Left lung (tissue), 10 donors: ENCODE data around the gene GALK1. TPM values are rescaled to one million over a fixed set of nuclear protein-coding genes. Genes with fewer than 3 reads are reported as not detected.
"Not testable (repeated sequence)": the region's sequence is repeated elsewhere in the genome, so short reads cannot be mapped to it uniquely, and the experiment has no call there.

Source experiments
- ATAC-seq: fragments of 200-7000 bp; cut with Tn5 transposase; one replicate; pipeline ENCODE4 v1.9.1; 2020; ENCODE audit warnings: moderate library complexity
- DNase-seq, 4 donors: peaks; one replicate each; pipeline ENCODE4 v3.0.0-alpha.2; 2013 to 2020
- H3K27ac ChIP-seq, 2 donors: fragments of 200-600 bp; sonication (generic) in 1 of 2; one replicate each; pipeline versions ENCODE4 v1.5.0 to v1.8.0; 2020 to 2021
- H3K27me3 ChIP-seq, 2 donors: fragments of 200-600 bp; sonication (generic) in 1 of 2; one replicate each; pipeline versions ENCODE4 v1.5.0 to v1.8.0; 2020 to 2021
- H3K36me3 ChIP-seq, 2 donors: fragments of 200-600 bp; sonication (generic) in 1 of 2; one replicate each; pipeline versions ENCODE4 v1.5.0 to v1.8.0; 2020 to 2021
- H3K4me1 ChIP-seq, 2 donors: fragments of 200-600 bp; one replicate each; pipeline ENCODE4 v1.8.0; 2021
- H3K4me3 ChIP-seq, 2 donors: fragments of 200-600 bp; sonication (generic) in 1 of 2; one replicate each; pipeline versions ENCODE4 v1.5.0 to v1.8.0; 2020 to 2021; ENCODE audit warnings: mild to moderate bottlenecking in 1 of 2
- H3K9me3 ChIP-seq, 2 donors: fragments of 200-600 bp; sonication (generic) in 1 of 2; one replicate each; pipeline versions ENCODE4 v1.5.0 to v1.8.0; 2020 to 2021
- intact Hi-C, 2 donors: fragments of 100-400 bp; cut with DNase I; formaldehyde crosslinking; loops; one replicate each; pipeline versions ENCODE4 v1.11.2 to v1.14.2; 2022
- polyA plus RNA-seq, 6 donors: library from polyadenylated mRNA; unstranded; fragments of 120-200 nt; gene quantifications; one replicate each; pipeline ENCODE4 v1.2.1, GENCODE V29; 2013; ENCODE audit not compliant: insufficient read length in 6 of 6
- total RNA-seq, 2 donors: library from RNA; stranded (reverse); fragmentation: NEBNext Ultra II Directional; extraction: Animal tissue kit (Norgen Biotek cat#: 25700); gene quantifications; one replicate each; pipeline ENCODE4 v1.2.1, GENCODE V29; 2021
- TF ChIP-seq, protein P1 (sequence below), 2 donors: fragments of 200-600 bp; sonication (generic) in 1 of 2; IDR thresholded peaks; one replicate each; pipeline versions ENCODE4 v1.5.0 to v1.8.0; 2021; ENCODE audit warnings: antibody characterized with exemption in 2 of 2
- donor health status: DM: no; HTN: yes; CAD: no.
- donor health status: DM: no; HTN: no; CAD: no.

Gene GALK1
- total and polyA plus RNA-seq, 8 donors: 10.3 to 39.6 (median 16.4) TPM

DNA sequence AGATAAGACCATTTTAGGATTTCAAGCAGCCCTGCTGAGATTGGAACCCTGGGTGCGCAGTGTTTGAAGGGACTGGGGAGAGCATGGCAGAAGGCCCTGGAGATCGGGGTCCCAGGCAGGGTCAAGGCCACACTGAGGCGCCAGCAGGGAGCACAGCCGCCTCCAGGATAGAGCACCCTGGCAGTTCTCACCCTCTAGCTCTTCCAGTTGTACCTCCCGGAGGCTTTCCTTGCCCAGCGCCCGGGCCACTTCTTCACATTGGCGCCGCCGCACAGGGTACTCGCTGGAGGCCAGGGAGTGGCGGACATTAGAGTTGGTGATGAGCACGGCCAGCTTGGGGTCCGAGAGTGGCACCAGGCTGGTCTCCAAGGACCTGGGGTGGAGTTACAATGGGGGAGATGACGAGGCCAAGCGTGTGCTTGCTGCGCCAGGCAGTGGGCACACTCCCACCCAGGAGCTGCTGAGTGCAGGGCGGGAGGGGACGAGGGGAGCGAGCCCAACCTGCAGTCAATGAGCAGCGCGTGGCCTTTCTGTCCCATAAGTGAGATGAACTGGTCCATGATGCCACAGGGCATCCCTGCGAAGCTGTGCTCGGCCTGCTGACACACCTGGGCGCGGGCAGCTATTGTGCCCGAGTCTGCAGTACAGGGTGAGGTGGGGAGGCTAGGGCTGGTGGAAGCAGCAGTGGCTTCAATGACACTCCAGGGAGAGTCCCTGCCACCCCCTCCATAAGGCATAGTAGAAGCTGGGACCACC lies 2.3 kb downstream of the GALK1 start:
- H3K4me1 ChIP-seq: peaks cover 9 to 28% of the 10 kb centered on the region in 2 donors
- intact Hi-C loops: no loop called here
- ATAC-seq (no peak), DNase-seq (peak in 1 of 4 donors; percentile 69)
- H3K27me3 ChIP-seq: no peaks in the 10 kb centered on the region
- H3K4me3 ChIP-seq: no peak overlapping the region
- H3K9me3 ChIP-seq: no peaks in the 10 kb centered on the region
- peaks cover 0 to 17% of the 10 kb centered on the region in 2 donors for H3K36me3 ChIP-seq
- H3K27ac ChIP-seq: no peak overlapping the region
- TF ChIP-seq, protein P1, sequence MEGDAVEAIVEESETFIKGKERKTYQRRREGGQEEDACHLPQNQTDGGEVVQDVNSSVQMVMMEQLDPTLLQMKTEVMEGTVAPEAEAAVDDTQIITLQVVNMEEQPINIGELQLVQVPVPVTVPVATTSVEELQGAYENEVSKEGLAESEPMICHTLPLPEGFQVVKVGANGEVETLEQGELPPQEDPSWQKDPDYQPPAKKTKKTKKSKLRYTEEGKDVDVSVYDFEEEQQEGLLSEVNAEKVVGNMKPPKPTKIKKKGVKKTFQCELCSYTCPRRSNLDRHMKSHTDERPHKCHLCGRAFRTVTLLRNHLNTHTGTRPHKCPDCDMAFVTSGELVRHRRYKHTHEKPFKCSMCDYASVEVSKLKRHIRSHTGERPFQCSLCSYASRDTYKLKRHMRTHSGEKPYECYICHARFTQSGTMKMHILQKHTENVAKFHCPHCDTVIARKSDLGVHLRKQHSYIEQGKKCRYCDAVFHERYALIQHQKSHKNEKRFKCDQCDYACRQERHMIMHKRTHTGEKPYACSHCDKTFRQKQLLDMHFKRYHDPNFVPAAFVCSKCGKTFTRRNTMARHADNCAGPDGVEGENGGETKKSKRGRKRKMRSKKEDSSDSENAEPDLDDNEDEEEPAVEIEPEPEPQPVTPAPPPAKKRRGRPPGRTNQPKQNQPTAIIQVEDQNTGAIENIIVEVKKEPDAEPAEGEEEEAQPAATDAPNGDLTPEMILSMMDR (IDR thresholded peaks at IDR 0.05): no peak

DNA sequence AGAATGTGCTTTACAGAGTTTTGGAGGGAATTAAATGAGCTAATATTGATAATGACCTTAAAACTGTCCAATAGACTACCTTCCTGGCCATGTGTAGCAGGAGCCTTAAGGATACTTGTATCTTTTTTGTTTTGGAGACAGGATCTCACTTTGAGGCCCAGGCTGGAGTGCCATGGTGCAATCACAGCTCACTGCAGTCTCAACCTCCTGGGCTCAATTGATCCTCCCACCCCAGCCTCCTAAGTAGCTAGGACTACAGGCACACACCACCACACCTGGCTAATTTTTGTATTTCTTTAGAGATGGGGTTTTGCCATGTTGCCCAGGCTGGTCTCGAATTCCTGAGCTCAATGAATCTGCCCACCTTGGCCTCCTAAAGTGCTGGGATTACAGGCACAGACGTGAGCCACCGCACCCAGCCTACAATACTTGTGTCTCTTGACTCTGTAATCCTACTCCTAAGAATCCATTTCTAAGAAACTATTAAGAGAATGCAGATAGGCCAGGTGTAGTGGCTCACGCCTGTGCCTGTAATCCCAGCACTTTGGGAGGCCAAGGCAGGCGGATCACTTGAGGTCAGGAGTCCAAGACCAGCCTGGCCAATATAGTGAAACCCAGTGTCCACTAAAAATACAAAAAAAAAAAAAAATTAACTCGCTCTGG lies 4.9 kb downstream of the GALK1 start:
- H3K27me3 ChIP-seq, H3K9me3 ChIP-seq, DNase-seq, H3K27ac ChIP-seq, H3K4me3 ChIP-seq, ATAC-seq, intact Hi-C loops: not testable (repeated sequence)
- Histone ChIP-seq H3K36me3 (peaks cover 0 to 27% of the 10 kb centered on the region in 2 donors), H3K4me1 (peaks cover 9 to 34% of the 10 kb centered on the region in 2 donors)

DNA sequence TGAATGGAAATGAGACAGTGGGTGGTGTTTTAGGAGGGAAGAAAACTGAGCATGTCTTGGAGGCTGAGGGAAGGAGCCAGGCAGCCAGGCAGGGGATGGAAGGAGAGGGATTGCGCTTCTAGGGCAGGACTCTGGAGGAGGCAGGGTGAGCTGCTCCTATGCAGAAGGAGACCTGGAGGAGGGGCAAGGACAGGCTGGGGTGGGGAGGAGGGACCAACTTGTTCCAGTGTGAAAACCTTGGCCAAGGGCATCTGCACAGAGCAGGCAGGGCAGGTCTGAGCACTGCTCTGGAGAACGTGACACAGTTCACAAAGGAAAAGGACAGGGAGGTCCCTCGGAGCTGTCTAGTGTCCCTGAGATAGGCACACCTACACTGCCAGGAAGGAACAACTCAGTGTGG lies 5.5 kb downstream of the GALK1 start:
- Histone ChIP-seq H3K9me3 (no peaks in the 10 kb centered on the region), H3K27me3 (no peaks in the 10 kb centered on the region), H3K4me1 (peaks cover 9 to 30% of the 10 kb centered on the region in 2 donors), H3K36me3 (peaks cover 0 to 27% of the 10 kb centered on the region in 2 donors), H3K27ac (no peak overlapping the region), H3K4me3 (no peak overlapping the region)
- no peak for DNase-seq
- intact Hi-C loops: no loop called here
- TF ChIP-seq, protein P1 (IDR thresholded peaks at IDR 0.05): no peak
- no peak for ATAC-seq

DNA sequence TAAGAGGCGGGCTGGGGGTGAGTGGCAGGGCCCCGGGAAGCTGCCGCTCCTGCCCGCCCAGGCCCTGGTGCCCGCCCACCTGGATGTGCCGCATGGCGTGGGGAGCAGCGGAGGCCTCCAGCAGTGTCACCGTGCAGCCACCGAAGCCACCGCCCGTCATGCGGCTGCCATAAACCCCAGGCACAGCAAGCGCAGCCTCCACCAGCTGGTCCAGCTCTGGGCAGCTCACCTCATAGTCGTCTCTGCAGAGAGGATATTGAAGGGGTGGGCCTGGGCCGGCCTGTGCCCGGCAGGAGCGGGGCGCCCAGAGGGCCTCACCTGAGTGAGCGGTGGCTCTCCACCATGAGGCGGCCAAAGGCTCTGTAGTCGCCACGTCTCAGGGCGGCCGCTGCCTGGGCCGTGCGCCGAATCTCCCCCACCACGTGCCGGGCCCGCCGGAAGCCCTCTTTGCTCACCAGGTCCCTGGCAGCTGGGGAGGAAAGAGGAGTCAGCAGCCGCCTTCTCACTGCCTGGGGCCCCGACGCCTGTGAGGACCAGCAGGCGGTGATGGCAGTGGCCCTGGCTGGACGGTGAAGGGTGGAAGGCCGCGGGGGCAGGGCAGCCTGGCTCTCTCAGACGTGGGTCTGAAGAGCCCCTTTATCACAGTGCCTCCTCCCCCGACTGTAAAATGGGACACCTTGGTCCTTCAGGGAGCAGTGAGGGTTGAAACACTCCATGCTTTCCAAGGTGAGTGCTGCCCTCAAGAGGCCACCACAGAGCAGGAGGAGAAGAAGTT lies 6.7 kb downstream of the GALK1 start:
- no peak overlapping the region for H3K27ac ChIP-seq
- peak in 1 of 4 donors; percentile 77 for DNase-seq
- no peak for ATAC-seq
- peaks cover 5 to 29% of the 10 kb centered on the region in 2 donors for H3K4me1 ChIP-seq
- TF ChIP-seq, protein P1 (IDR thresholded peaks at IDR 0.05): no peak
- intact Hi-C loops: no loop called here
- no peaks in the 10 kb centered on the region for H3K27me3 ChIP-seq
- no peaks in the 10 kb centered on the region for H3K9me3 ChIP-seq
- H3K4me3 ChIP-seq: no peak overlapping the region
- H3K36me3 ChIP-seq: peaks cover 0 to 27% of the 10 kb centered on the region in 2 donors

DNA sequence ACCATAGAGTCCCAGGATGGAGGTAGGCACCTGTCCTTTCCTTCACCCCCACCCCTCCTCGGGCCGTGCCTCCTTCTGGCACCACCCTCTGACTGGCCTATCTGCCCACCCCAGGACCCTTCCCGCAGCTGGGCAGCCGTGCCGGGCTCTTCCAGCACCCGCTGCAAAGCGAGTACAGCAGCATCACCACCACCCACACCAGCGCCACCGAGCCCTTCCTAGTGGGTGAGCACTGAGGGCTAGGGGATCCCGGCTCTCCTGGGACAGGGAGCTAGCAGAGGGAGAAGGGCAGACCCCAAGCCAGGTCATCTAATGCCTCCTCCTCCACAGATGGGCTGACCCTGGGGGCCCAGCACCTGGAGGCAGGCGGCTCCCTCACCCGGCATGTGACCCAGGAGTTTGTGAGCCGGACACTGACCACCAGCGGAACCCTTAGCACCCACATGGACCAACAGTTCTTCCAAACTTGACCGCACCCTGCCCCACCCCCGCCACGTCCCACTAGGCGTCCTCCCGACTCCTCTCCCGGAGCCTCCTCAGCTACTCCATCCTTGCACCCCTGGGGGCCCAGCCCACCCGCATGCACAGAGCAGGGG lies 7.8 kb downstream of the GALK1 start:
- Histone ChIP-seq H3K27me3 (no peaks in the 10 kb centered on the region), H3K9me3 (no peaks in the 10 kb centered on the region), H3K4me1 (peaks cover 5 to 30% of the 10 kb centered on the region in 2 donors), H3K4me3 (no peak overlapping the region), H3K36me3 (peaks cover 0 to 27% of the 10 kb centered on the region in 2 donors), H3K27ac (no peak overlapping the region)
- ATAC-seq: no peak
- peak in 1 of 4 donors; percentile 49 for DNase-seq
- intact Hi-C loops: no loop called here
- TF ChIP-seq, protein P1 (IDR thresholded peaks at IDR 0.05): no peak
